ENCODE measurements around the gene MRM2.

The MRM2 gene

DNA sequence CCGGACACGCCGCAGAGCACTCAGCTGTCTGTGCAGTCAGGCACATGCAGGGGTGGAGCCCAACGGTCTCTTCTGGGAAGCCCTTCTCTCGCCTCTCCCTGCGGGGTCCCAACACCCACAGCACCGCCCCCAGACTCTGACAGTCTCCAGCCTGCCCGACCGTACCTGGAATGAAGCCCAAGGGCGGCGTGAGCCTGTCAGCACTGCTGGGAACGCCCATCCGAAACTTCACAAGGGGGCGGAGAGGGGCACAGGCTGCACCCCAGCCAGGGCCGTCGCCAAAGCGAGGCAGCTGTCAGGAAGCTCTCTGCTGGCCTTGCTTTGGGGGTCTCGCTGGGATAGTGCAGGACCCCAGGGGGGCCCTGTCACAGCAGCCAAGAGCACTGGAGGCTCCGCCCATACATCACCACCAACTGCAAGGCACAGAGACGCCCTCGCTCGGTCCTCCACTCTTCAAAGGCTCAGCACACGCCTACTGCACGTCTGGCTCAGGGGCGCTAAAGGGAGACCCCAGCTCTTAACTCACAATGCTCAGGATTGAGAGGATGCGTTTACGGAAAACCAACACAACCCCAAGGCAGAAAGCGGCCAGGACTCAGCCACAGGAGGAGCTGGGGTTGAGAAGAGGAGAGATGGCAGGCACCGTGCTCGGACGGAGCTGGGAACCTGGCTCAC lies 40.2 kb downstream of the MRM2 start:
- no peak for DNase-seq

DNA sequence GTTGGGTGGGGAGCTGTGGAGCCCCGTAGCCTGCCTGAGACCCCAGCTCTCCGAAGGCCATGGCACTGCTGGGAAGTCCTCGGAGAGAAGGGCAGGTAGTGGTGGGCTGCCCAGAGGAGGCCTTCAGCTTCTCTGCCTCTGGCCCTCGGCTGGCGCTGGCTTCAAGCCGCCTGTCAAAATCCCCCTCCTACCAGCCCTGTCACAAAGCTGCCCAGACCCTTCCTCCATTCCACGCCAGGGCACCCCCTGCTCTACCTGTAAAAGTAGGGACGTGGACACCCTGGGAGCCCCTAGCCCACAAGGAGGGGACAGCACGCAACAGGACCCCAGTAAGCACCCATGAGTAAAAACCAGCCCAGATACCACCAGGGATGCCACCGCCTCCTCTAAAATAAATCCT lies 40.9 kb downstream of the MRM2 start:
- DNase-seq = no peak

DNA sequence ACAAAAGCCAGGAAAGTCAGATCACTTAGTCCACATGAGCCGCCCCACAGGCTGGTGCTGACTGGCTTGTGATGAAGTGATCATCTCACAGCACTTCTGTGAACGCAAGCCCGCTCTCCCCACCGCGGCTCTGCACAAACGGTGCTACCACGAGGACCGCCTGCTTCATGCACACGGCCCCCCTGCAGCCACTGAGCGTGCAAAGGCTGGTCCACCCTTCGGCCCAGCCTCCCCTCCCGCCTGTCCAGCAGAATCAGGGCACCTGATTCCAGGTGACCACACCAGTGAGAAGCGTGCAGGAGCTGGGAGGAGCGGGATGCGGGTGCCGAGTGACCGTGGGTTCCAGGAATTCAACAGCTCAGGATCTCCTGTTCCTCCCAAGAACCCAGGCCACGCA lies 41.4 kb downstream of the MRM2 start:
- no peak for DNase-seq

- no peak for DNase-seq
These were observed 41.9 kb downstream of the MRM2 start for GRCh38 chr7:2199956-2200583.

DNA sequence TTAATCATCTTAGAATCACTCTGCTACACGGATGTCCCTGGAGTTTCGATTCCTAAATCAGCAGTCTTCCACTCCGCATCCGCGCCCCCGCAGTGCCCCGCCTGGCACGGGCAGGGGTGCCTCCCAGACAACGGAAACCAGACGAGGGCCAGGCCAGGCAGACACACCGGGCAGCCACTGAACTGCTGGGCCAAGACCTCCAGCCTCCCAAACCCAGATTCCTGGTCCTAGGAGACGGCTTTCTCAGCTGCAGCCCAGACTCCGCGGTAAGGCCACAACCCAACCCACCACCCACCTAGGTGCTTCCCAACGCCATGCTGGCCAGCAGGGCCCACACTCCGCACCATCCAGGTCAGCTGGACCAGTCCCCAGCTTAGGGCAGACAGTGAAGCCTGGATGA lies 42.5 kb downstream of the MRM2 start:
- DNase-seq = no peak

DNA sequence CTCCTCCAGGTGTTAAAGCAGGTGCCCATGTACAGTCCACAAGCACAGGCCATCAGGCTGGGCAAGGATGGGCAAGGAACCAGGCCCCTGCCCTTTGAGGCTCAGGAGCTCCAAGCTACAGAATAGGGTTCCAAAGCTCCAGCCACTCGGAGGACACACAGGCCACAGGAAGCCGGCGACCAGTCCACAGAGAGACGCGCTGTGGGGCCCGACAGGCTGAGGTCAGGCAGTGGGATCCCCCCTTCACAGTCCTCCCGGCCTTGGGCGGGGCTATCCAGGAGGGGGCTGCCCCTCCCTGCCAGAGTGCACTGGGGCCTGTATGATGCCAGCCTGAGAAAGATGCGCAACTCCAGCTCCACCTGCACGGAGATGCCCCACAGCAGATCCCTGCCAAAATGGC lies 43.2 kb downstream of the MRM2 start:
- no peak for DNase-seq

GRCh38 chr7:2198206-2198605 lies 43.8 kb downstream of the MRM2 start:
- no peak for DNase-seq

DNA sequence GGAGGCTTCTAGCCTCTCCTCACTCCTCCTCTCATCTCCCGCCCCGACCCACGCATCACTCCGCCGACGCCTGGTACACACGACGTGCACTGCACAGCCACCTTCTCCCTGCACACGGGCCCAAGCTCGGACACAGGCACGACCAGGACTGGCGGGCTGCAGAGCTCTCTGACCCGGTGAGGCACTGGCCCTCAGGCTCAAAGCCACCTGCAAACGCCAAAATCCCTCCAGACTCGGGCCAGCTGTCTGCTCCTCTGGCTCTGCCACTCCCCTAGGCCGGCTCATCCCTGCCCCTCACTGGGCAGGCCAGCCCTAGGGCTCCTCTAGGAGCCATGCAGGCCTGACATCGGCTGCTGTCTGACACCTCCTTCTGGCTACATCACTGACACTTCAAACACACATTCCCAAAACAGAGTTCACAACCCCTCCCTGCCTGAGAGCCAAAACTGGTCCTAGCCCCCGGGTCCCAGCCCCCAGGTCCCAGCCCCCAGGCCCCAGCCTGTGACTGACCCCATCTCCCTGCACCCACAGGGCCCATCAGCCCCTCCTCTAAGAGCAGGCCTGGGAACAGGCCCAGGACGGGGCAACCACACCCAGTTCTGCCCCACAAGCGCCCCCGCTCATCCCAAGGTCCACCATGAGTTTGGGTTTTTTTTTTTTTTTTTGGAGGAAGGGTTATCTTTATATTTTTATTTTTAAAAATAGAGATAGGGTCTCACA lies 44.4 kb downstream of the MRM2 start:
- DNase-seq = no peak

DNA sequence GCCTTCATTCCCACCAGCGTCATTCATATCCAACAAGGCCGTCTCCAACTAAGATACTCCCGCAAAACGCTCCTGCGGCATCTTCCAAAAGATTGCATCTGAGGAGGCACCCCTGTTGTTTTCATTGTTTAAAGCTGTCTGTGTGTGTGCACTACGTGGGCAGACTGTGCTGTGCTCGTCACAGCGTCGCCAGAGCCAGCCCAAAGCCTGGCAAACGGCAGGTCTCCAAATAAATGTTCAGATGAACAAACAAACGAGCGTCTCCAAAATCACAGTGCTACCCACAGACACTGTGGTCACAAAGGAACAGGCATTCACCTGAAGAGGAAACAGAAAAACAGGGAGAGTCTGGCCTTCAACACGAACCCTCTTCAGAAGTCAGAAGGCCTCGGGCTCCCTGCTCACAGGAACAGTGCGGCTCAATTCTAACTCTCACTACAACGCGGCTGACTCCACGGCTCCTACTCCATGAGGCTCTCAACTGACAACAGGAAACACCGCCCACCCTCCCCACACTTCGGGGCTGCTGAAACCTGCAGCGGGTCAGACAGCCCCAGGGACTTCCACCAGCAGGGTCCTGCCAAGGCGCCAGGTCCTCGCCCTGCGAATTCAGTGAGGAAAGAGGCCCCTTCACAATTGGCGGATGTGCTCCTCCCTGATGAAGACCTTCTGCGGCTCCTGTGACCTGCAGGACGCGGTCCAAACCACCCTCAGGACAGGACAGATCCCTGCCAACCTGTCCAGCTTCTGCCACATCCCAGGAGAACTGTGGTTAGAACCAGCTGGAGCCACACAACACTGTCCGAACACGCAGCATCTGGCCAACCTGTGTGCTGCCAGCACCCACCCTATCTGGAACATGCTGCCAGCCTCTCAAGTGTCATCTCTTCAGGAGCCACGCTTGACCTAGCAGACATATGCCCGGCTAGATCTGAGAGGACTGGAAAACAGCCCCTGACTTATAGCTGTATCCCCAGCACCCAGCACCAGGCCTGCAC lies 45.3 kb downstream of the MRM2 start:
- DNase-seq = no peak

GRCh38 chr7:2195400-2196246 lies 46.4 kb downstream of the MRM2 start:
- no peak for DNase-seq

- DNase-seq = no peak
These were observed 48.3 kb downstream of the MRM2 start for GRCh38 chr7:2193575-2194305.

GRCh38 chr7:2192831-2193534 lies 49.0 kb downstream of the MRM2 start:
- DNase-seq = no peak

- no peak for DNase-seq
These were observed 51.0 kb downstream of the MRM2 start for GRCh38 chr7:2191016-2191415.

DNA sequence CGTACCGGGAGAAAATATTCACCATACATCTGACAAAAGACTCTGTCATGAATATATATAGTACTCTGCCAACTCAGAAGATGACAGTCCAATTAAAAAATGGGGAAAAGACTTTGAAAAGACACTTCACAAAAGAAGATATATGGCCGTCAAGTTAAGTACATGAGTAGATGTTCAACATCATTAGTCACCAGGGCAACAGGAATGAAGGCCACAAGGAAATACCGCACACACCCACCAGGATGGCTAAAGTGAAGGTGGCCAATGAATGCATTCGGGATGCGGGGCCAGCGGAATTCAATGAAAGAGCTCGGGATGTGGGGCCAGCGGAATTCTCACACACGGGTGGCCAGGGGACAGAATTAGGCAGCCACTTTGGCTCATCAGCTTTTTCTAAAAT lies 51.5 kb downstream of the MRM2 start:
- no peak for DNase-seq

- DNase-seq = no peak
These were observed 55.8 kb downstream of the MRM2 start for GRCh38 chr7:2186166-2186565.

DNA sequence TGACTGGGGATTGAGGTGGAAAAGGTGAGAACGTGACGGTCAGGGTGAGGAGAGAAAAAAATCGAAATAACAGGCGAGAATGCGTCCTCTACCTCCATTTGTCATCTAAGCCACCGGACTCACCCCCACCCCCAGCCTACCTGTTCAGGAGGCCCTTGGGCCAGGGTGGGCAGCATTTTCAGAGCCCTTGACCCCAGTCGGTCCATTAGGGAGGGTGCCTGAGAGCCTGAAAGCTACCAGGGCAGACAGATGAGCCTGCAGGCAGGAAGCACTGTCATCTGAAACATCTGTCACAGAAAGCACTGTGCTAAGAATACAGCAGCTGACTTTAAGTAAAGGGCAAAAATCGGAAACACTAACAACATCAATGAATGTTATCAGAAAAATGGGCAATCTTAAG lies 56.3 kb downstream of the MRM2 start:
- DNase-seq = no peak

All from activated T-cell treated with anti-CD3 and anti-CD28 coated beads, Interleukin-2, amount 50 U/mL, for 1 hour (primary cell).